Endodermal cell (in vitro differentiated cells): Measurements from ENCODE around the gene IL17RC. TPM values are rescaled to one million over a fixed set of nuclear protein-coding genes. Genes with fewer than 3 reads are reported as not detected.

Experiments used
- DNase-seq: peaks from one replicate; pipeline ENCODE4 v3.0.0-alpha.2; 2017
- H3K27ac ChIP-seq: 2 replicates; pipeline ENCODE4 v1.5.1; 2013; ENCODE audit warnings: mild to moderate bottlenecking, low read depth, low read length, moderate library complexity
- H3K27me3 ChIP-seq: 2 replicates; pipeline ENCODE4 v1.6.1; 2013; ENCODE audit warnings: mild to moderate bottlenecking, low read length, moderate library complexity; ENCODE audit not compliant: insufficient read depth, control insufficient read depth, poor library complexity, severe bottlenecking
- H3K36me3 ChIP-seq: 2 replicates; pipeline ENCODE4 v1.7.0; 2013; ENCODE audit warnings: mild to moderate bottlenecking, low read length, moderate library complexity; ENCODE audit not compliant: control insufficient read depth, insufficient read depth
- H3K4me1 ChIP-seq: one replicate; pipeline ENCODE4 v1.7.0; 2013; ENCODE audit warnings: low read length; ENCODE audit not compliant: control insufficient read depth, insufficient read depth
- H3K4me3 ChIP-seq: 2 replicates; pipeline ENCODE4 v1.5.1; 2013; ENCODE audit warnings: mild to moderate bottlenecking, low read length, moderate library complexity
- H3K9ac ChIP-seq: 2 replicates; pipeline ENCODE4 v1.6.1; 2013; ENCODE audit warnings: mild to moderate bottlenecking, low read length, moderate library complexity; ENCODE audit not compliant: poor library complexity, severe bottlenecking; ENCODE audit errors: extremely low read depth
- H3K9me3 ChIP-seq: 2 replicates; pipeline ENCODE4 v1.6.1; 2013; ENCODE audit warnings: mild to moderate bottlenecking, low read length, moderate library complexity; ENCODE audit not compliant: control insufficient read depth
- H3K27ac Mint-ChIP-seq: 2 replicates; pipeline ENCODE4 v1.8.0; 2020; ENCODE audit warnings: mixed read lengths
- H3K27me3 Mint-ChIP-seq: 2 replicates; pipeline ENCODE4 v1.8.0; 2021; ENCODE audit warnings: mild to moderate bottlenecking, mixed read lengths; ENCODE audit not compliant: insufficient read depth
- H3K36me3 Mint-ChIP-seq: 2 replicates; pipeline ENCODE4 v1.8.0; 2020; ENCODE audit warnings: low read depth, mixed read lengths
- H3K4me1 Mint-ChIP-seq: 2 replicates; pipeline ENCODE4 v1.8.0; 2020; ENCODE audit warnings: mixed read lengths
- H3K4me3 Mint-ChIP-seq: 2 replicates; pipeline ENCODE4 v1.8.0; 2020; ENCODE audit warnings: mild to moderate bottlenecking, moderate library complexity, mixed read lengths
- H3K9me3 Mint-ChIP-seq: 2 replicates; pipeline ENCODE4 v1.8.0; 2020; ENCODE audit warnings: mild to moderate bottlenecking, mixed read lengths
- WGBS, 2 experiments: methylation state at CpG; one replicate each; pipeline versions ENCODE4 v1.1.5 to v1.1.7; 2013; ENCODE audit warnings: missing lambda C conversion rate in 2 of 2, mixed read lengths in 1 of 2; ENCODE audit not compliant: insufficient coverage in 1 of 2, insufficient read length in 1 of 2; 5-methylcytosine and 5-hydroxymethylcytosine counted together
- total RNA-seq, 2 donors: library from RNA; stranded (reverse); fragmentation: NEBNext Ultra II Directional in 1 of 2; extraction: Animal tissue kit (Norgen Biotek cat#: 25700) in 1 of 2; gene quantifications; 2 replicates in 1 of 2; 3 replicates in 1 of 2; pipeline ENCODE4 v1.2.1, GENCODE V29; 2021
- TF ChIP-seq, protein P1 (sequence below): fragments of 200-600 bp; sonication (generic); conservative IDR thresholded peaks from 2 replicates; pipeline ENCODE4 v1.5.0; 2021; ENCODE audit warnings: antibody characterized with exemption, mild to moderate bottlenecking

IL17RC gene
- total RNA-seq, 2 donors from 2014 or later: 15.7 to 19.0 TPM

DNA sequence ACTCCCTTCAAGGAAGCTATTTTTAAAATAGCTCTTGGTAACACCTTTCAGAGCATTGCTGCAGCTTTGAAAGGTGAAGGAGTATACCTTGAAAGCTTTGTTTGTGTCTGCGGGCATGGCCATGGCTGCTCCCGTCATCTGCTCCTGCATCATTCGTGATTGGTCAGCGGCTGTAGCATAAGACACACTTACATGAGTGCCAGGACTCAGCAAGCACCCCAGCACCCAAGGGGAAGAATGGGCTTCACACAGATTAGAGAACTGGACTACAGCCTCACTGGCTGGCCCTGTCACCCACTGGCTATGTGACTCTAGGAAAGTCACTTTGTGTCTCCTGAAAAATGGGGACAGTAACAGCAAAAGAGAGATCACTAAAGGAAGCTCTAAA is 52.7 kb downstream of the IL17RC start:
- H3K36me3 ChIP-seq: peaks cover 73% of the 10 kb centered on the region
- no peak overlapping the region for H3K9ac ChIP-seq
- Mint-ChIP-seq H3K4me3 (no peak overlapping the region), H3K36me3 (peaks cover 67% of the 10 kb centered on the region), H3K4me1 (no peaks in the 10 kb centered on the region), H3K9me3 (no peaks in the 10 kb centered on the region), H3K27me3 (no peaks in the 10 kb centered on the region), H3K27ac (no peak overlapping the region)
- TF ChIP-seq, protein P1, sequence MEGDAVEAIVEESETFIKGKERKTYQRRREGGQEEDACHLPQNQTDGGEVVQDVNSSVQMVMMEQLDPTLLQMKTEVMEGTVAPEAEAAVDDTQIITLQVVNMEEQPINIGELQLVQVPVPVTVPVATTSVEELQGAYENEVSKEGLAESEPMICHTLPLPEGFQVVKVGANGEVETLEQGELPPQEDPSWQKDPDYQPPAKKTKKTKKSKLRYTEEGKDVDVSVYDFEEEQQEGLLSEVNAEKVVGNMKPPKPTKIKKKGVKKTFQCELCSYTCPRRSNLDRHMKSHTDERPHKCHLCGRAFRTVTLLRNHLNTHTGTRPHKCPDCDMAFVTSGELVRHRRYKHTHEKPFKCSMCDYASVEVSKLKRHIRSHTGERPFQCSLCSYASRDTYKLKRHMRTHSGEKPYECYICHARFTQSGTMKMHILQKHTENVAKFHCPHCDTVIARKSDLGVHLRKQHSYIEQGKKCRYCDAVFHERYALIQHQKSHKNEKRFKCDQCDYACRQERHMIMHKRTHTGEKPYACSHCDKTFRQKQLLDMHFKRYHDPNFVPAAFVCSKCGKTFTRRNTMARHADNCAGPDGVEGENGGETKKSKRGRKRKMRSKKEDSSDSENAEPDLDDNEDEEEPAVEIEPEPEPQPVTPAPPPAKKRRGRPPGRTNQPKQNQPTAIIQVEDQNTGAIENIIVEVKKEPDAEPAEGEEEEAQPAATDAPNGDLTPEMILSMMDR: no peak
- no peak overlapping the region for H3K4me3 ChIP-seq
- no peak for DNase-seq
- H3K4me1 ChIP-seq: no peaks in the 10 kb centered on the region
- 90 to 100% methylated on average over 2 to 4 of the region's 4 CpGs for WGBS, 2 experiments
- H3K27ac ChIP-seq: no peak overlapping the region
- no peaks in the 10 kb centered on the region for H3K9me3 ChIP-seq
- H3K27me3 ChIP-seq: no peaks in the 10 kb centered on the region

DNA sequence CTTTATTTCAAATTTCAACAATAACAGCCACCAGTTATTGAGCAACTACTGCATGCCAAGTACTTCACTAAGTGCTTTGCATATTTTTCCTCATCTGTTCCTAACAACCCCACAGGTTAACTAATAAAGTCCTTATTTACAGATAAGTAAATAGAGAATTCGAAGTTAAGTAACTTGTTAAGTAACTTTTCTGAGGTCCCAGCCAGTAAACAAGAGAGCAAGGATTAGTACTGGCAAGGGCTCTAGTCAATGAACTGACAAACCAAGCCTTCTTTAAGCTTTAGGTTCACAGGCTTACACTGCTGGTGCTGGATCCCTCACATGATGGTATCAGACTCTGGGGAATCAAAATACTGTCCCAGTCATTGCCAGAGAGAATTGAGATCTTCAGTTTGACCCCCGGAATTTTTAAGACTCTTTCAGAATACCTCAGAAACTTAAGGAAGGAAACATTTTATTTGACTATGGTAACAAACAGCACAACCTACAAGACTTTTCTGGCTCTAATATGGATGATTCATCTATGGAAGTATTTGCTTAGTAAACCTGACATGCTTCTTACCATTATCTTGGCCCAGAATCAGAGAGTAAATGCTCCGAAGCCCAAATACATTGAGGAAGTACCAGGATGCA is 53.2 kb downstream of the IL17RC start:
- Histone ChIP-seq H3K4me1 (no peaks in the 10 kb centered on the region), H3K36me3 (peaks cover 76% of the 10 kb centered on the region), H3K9me3 (no peaks in the 10 kb centered on the region), H3K9ac (no peak overlapping the region), H3K27ac (no peak overlapping the region), H3K27me3 (no peaks in the 10 kb centered on the region), H3K4me3 (no peak overlapping the region)
- no peak overlapping the region for H3K4me3 Mint-ChIP-seq
- H3K27me3 Mint-ChIP-seq: no peaks in the 10 kb centered on the region
- TF ChIP-seq, protein P1: no peak
- DNase-seq: no peak
- no peaks in the 10 kb centered on the region for H3K9me3 Mint-ChIP-seq
- peaks cover 71% of the 10 kb centered on the region for H3K36me3 Mint-ChIP-seq
- WGBS, 2 experiments: 99 to 100% methylated on average over 2 to 3 of the region's 3 CpGs
- H3K4me1 Mint-ChIP-seq: no peaks in the 10 kb centered on the region
- no peak overlapping the region for H3K27ac Mint-ChIP-seq

DNA sequence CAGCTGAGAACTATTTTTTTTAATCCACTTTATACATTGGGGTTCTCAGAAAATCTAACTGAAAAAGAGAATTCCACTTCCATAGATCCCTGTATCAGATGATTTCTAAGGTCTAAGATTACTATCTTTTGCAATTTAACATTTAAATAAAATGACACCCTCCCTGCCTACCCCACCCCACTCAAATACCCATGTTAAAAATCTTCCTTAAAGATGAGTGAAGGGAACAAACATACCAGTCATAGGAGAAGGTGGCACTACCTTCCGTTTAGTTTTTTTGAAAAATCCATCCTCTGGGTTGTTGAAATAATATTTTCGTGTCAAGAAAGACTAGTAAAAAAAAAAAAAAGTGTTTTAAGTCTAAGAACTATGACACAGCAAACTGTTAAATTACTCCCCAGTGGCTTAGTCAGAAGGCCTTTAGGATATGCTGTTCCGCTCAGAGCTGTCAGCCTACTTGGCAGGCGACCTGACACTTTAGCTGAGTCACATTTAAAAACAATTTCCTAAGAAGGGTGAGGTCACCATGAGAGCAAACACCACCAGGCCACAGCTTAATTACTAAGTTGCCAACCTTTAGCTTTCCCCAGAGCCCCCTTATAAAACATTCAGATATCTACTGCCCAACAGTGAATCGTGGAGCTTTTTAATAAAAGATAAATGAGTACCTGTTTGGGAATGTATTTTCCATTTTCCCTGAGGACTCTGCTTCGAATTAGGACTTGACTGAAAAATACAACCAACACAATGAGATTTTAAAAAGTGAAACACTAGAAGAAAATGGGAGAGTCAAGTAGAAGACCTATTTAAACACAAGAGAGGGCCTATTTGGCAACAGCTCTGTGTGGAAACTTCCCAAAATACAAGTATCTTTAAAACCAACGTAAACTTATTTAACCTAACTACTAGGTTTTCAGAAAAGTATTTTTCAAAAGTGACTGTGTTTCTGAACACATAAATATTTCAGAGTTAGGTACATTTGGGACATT is 60.1 kb downstream of the IL17RC start:
- no peak overlapping the region for H3K9ac ChIP-seq
- Mint-ChIP-seq H3K27ac (peak overlapping the region; percentile 79), H3K36me3 (peaks cover 61% of the 10 kb centered on the region), H3K27me3 (no peaks in the 10 kb centered on the region), H3K4me3 (no peak overlapping the region), H3K9me3 (no peaks in the 10 kb centered on the region), H3K4me1 (peaks cover 4% of the 10 kb centered on the region)
- no peak overlapping the region for H3K4me3 ChIP-seq
- H3K27me3 ChIP-seq: no peaks in the 10 kb centered on the region
- no peak for DNase-seq
- H3K27ac ChIP-seq: no peak overlapping the region
- H3K36me3 ChIP-seq: peaks cover 68% of the 10 kb centered on the region
- TF ChIP-seq, protein P1: no peak
- 71 to 85% methylated on average over 2 to 7 of the region's 7 CpGs for WGBS, 2 experiments
- H3K9me3 ChIP-seq: no peaks in the 10 kb centered on the region
- H3K4me1 ChIP-seq: no peaks in the 10 kb centered on the region
